ENCODE results near the gene KAZALD1. TPM values are rescaled to one million over a fixed set of nuclear protein-coding genes. Genes with fewer than 3 reads are reported as not detected.

Gene KAZALD1
- total and polyA plus RNA-seq, 12 donors = 3.3 to 16.5 (median 9.9) TPM

DNA sequence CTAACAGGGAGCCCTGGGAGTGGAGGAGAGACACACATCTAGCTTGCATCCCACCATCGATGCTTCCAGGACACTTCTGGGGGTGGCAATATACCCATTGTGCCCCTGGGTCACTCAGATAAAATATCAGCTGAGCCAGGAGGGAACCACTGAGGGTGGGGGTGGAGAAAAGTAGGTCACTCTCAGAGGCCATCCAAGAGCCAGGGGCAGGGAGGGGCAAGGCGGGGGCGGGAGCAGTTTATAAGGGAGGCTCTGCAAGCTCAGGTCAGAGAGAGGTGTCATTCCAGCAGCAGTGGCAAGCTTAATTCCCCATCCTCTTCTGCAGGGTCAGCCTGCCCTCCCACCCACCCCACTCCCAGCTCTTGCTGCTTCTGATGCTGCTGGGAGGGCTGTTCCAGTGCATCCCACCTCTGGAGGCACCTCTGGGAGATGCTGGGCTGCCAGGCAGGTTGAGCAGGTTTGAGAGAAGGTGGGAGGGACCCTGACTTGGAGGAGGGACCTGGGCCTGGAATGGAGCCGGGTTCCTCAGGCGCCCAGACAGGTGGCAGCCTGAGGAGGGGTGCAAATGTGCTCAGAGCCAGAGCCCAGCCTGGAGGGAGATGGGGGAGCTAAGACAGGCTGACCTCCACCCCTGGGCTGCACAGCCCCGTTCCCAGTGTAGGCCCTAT is 49.2 kb downstream of the KAZALD1 start:
- H3K36me3 ChIP-seq = no peaks in the 10 kb centered on the region
- peaks cover 0 to 74% (median 56%) of the 10 kb centered on the region in 7 donors for H3K27me3 ChIP-seq
- no peaks in the 10 kb centered on the region for H3K9me3 ChIP-seq
- DNase-seq (no peak), ATAC-seq (peak in 1 of 8 donors; percentile 13)
- H3K4me3 ChIP-seq = no peak overlapping the region
- H3K27ac ChIP-seq = no peak overlapping the region
- no peak for TF ChIP-seq CTCF (IDR thresholded peaks at IDR 0.05)
- intact Hi-C loops (cut with DNase I) = no loop called here
- WGBS, 2 donors = 33 to 59% methylated on average over 6 of the region's 6 CpGs
- H3K4me1 ChIP-seq = no peaks in the 10 kb centered on the region

GRCh38 chr10:101111547-101111946 is 49.8 kb downstream of the KAZALD1 start:
- Histone ChIP-seq H3K4me1 (no peaks in the 10 kb centered on the region), H3K27ac (no peak overlapping the region), H3K4me3 (no peak overlapping the region), H3K27me3 (peaks cover 0 to 79% (median 61%) of the 10 kb centered on the region in 7 donors), H3K36me3 (no peaks in the 10 kb centered on the region), H3K9me3 (no peaks in the 10 kb centered on the region)
- WGBS, 2 donors = 85 to 86% methylated on average over 8 of the region's 8 CpGs
- no peak for DNase-seq
- no peak for ATAC-seq
- no peak for TF ChIP-seq CTCF (IDR thresholded peaks at IDR 0.05)
- intact Hi-C loops (cut with DNase I) = no loop called here

DNA sequence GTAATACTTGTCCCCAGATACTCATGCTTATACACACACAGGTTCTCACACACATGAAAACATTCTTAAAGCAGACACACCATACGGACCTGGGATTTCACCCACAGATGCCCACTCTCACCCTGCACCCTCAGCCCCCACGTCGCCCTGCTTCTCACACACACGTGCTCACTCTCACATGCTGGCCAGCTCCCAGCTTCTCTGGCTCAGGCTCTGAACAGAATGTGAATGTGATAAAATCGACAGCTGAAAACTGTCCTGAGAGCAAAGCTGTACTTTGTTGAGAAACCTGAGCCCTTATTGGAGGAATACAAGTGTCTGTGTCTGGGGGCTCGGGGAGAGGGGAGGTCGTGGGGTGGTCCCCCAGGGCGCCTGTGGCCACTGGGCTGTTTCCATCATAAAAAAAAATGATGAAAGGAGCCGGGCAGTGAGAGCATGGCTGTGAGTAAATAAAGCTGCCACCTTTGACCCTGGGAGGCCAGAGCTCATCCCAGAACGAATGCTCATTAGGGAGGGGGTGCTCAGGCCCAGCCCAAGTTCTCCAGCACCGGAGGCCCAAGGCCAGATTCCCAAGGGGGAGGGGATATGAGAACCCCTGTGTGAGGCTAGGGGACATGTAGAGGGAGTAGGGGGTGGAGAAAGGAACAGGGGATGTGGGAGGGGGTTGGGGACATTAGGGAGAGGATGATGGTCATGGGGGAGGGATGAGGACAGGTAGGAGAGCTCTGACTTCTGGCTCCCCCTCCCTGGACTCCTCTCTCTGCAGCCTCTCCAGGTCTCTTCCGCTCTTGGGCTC is 51.2 kb downstream of the KAZALD1 start:
- ATAC-seq (no peak), DNase-seq (no peak)
- Histone ChIP-seq H3K27me3 (peaks cover 0 to 86% (median 66%) of the 10 kb centered on the region in 7 donors), H3K27ac (no peak overlapping the region), H3K9me3 (no peaks in the 10 kb centered on the region), H3K36me3 (no peaks in the 10 kb centered on the region), H3K4me1 (no peaks in the 10 kb centered on the region), H3K4me3 (no peak overlapping the region)
- TF ChIP-seq CTCF (IDR thresholded peaks at IDR 0.05) = no peak
- WGBS, 2 donors = 21% methylated on average over 12 of the region's 12 CpGs
- intact Hi-C loops (cut with DNase I) = no loop called here

- no peaks in the 10 kb centered on the region for H3K9me3 ChIP-seq
- DNase-seq = no peak
- no peaks in the 10 kb centered on the region for H3K4me1 ChIP-seq
- intact Hi-C loops (cut with DNase I) = no loop called here
- peaks cover 0 to 84% (median 63%) of the 10 kb centered on the region in 7 donors for H3K27me3 ChIP-seq
- no peak for TF ChIP-seq CTCF (IDR thresholded peaks at IDR 0.05)
- WGBS, 2 donors = 69 to 74% methylated on average over 2 of the region's 2 CpGs
- no peaks in the 10 kb centered on the region for H3K36me3 ChIP-seq
- ATAC-seq = no peak
- no peak overlapping the region for H3K4me3 ChIP-seq
- no peak overlapping the region for H3K27ac ChIP-seq
Measured at GRCh38 chr10:101113890-101114403, 52.2 kb downstream of the KAZALD1 start.
